GM18507 (cell line): ENCODE measurements around the gene ECHDC1.
A peak's percentile ranks its signal among the peaks of the same experiment; 100 is the strongest.
"Not testable (repeated sequence)": the region's sequence is repeated elsewhere in the genome, so short reads cannot be mapped to it uniquely, and the experiment has no call there.

ENCODE experiments used
- DNase-seq: peaks from one replicate; pipeline ENCODE4 v3.0.0; 2011; ENCODE audit warnings: low read depth; ENCODE audit not compliant: insufficient read length; ENCODE audit errors: extremely low spot score
- FAIRE-seq: peaks from 2 replicates; lab custom pipeline; 2011; peaks lifted over from hg19 to GRCh38; lab: Jason Lieb, UNC

Gene ECHDC1

GRCh38 chr6:127343809-127344659 lies 625 bp upstream of the ECHDC1 start:
- no peak for DNase-seq
- peak; percentile 41 for FAIRE-seq

GRCh38 chr6:127342296-127342945 lies 988 bp downstream of the ECHDC1 start:
- FAIRE-seq (no peak), DNase-seq (no peak)

GRCh38 chr6:127341471-127342202 lies 1.8 kb downstream of the ECHDC1 start:
- DNase-seq (peak; percentile 4), FAIRE-seq (peak; percentile 67)

GRCh38 chr6:127340171-127340570 lies 3.2 kb downstream of the ECHDC1 start:
- FAIRE-seq (no peak), DNase-seq (no peak)

- no peak for FAIRE-seq
- no peak for DNase-seq
Measured at GRCh38 chr6:127338936-127339335, 4.5 kb downstream of the ECHDC1 start.

- no peak for DNase-seq
- no peak for FAIRE-seq
Measured at GRCh38 chr6:127332383-127332961, 10.9 kb downstream of the ECHDC1 start.

- FAIRE-seq, DNase-seq: not testable (repeated sequence)
Measured at GRCh38 chr6:127331256-127331655, 12.2 kb downstream of the ECHDC1 start.

GRCh38 chr6:127328043-127328609 lies 15.3 kb downstream of the ECHDC1 start:
- FAIRE-seq (no peak), DNase-seq (no peak)

- no peak for FAIRE-seq
- no peak for DNase-seq
Measured at GRCh38 chr6:127319686-127320085, 23.7 kb downstream of the ECHDC1 start.

GRCh38 chr6:127317388-127318128 lies 25.9 kb downstream of the ECHDC1 start:
- FAIRE-seq, result no peak
- no peak for DNase-seq

GRCh38 chr6:127305741-127306140 lies 37.7 kb downstream of the ECHDC1 start:
- no peak for FAIRE-seq
- no peak for DNase-seq

- no peak for DNase-seq
- no peak for FAIRE-seq
Measured at GRCh38 chr6:127303917-127304316, 39.5 kb downstream of the ECHDC1 start.

GRCh38 chr6:127302728-127303660 lies 40.4 kb downstream of the ECHDC1 start:
- FAIRE-seq, result peak; percentile 78
- DNase-seq, result peak; percentile 12

GRCh38 chr6:127301199-127301700 lies 42.2 kb downstream of the ECHDC1 start:
- FAIRE-seq (no peak), DNase-seq (no peak)

GRCh38 chr6:127300411-127300810 lies 43.0 kb downstream of the ECHDC1 start:
- FAIRE-seq (no peak), DNase-seq (no peak)

- FAIRE-seq, result no peak
- no peak for DNase-seq
Measured at GRCh38 chr6:127299522-127300240, 43.7 kb downstream of the ECHDC1 start.

GRCh38 chr6:127298475-127298874 lies 44.9 kb downstream of the ECHDC1 start:
- FAIRE-seq (no peak), DNase-seq (no peak)
